Coronary artery (tissue), 2 donors: ENCODE data around the gene WNK1.

Experiments
- DNase-seq: peaks from one replicate; pipeline ENCODE4 v3.0.0-alpha.2; 2017; ENCODE audit warnings: low spot score
- H3K27ac ChIP-seq, 2 donors: fragments of 200-600 bp; sonication (generic); one replicate each; pipeline ENCODE4 v1.5.1; 2016 to 2019
- H3K4me3 ChIP-seq: fragments of 200-600 bp; sonication (generic); 2 replicates; pipeline ENCODE4 v1.5.1; 2016; ENCODE audit warnings: mild to moderate bottlenecking, moderate library complexity
- TF ChIP-seq, protein P1 (sequence below): fragments of 200-600 bp; sonication (generic); IDR thresholded peaks from one replicate; pipeline ENCODE4 v1.5.1; 2019; ENCODE audit warnings: antibody characterized with exemption

WNK1 gene

DNA sequence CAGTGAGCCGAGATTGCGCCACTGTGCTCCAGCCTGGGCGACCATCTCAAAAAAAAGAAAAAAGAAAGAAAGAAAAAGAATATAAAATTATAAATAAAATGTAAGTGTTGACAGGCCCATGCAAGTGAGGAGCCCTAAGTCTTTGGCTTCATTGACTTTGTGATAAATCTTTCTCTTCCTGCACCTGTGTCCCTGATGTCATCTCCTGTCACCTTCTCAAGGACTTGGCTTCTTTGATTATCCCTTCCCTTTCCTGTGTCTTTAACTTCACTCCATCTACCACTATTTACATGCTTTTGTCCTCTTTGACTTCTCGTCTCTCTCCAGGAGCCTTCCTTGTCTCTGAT is 33.6 kb upstream of the WNK1 start:
- TF ChIP-seq, protein P1, sequence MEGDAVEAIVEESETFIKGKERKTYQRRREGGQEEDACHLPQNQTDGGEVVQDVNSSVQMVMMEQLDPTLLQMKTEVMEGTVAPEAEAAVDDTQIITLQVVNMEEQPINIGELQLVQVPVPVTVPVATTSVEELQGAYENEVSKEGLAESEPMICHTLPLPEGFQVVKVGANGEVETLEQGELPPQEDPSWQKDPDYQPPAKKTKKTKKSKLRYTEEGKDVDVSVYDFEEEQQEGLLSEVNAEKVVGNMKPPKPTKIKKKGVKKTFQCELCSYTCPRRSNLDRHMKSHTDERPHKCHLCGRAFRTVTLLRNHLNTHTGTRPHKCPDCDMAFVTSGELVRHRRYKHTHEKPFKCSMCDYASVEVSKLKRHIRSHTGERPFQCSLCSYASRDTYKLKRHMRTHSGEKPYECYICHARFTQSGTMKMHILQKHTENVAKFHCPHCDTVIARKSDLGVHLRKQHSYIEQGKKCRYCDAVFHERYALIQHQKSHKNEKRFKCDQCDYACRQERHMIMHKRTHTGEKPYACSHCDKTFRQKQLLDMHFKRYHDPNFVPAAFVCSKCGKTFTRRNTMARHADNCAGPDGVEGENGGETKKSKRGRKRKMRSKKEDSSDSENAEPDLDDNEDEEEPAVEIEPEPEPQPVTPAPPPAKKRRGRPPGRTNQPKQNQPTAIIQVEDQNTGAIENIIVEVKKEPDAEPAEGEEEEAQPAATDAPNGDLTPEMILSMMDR = no peak
- Histone ChIP-seq H3K27ac (peak overlapping the region; percentile 30 to 80), H3K4me3 (peak overlapping the region; percentile 46)
- DNase-seq = no peak

DNA sequence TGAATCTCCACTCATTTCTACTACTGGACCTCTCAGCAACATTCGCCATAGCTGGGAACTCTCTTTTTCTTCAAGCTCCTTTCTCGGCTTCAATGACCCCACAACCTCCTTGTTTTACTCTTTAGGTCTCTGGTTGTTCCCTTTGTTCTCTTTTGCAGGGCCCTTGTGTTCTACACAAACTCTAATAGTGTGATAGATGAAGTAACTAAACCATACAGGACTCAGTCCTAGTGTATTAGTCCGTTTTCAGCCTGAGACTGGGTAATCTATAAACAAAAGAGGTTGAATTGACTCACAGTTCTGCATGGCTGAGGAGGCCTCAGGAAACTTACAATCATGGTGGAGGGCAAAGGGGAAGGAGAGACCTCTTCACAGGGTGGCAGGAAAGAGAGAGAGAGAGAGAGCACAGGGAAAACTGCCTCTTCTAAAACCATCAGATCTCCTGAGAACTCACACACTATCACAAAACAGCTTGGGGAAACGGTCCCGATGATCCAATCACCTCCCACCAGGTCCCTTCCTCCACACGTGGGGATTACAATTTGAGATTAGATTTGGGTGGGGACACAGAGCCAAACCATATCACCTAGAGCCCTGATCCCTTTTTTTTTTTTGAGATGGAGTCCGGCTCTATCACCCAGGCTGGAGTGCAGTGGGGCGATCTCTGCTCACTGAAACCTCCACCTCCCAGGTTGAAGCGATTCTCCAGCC is 32.0 kb upstream of the WNK1 start:
- H3K27ac ChIP-seq = no peak overlapping the region
- no peak overlapping the region for H3K4me3 ChIP-seq
- TF ChIP-seq, protein P1 = no peak
- DNase-seq = no peak

DNA sequence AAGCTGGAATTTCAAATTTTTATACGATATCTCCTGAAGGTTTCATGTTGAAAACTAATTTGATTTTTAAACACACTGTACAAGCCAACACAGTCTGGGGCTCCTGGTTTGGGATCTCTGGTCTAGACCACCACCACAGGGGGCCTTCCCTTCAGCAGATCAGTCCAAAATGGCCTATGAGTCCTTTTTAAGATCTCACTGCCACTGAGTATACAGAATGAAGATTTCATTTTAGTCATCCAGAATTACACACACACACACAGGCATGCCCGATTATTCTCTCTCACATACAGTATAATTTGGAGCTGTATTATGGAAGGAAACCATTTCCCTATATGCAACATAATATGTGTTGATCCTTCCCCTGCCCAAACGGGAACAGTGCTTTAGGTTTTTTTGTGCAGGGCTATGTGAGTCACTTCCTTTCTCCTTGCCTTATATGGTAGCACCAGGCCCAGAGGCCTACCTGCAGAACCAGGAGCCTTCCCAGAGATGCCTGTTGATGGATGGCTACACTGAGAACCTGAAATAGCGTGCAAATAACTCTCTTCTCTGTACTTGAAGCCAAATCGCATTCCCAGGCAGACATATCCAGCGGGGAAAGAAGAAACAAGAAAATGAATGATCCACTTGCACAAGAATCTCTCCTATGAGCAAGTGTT is 28.1 kb upstream of the WNK1 start:
- no peak overlapping the region for H3K27ac ChIP-seq
- TF ChIP-seq, protein P1 = no peak
- no peak for DNase-seq
- no peak overlapping the region for H3K4me3 ChIP-seq

DNA sequence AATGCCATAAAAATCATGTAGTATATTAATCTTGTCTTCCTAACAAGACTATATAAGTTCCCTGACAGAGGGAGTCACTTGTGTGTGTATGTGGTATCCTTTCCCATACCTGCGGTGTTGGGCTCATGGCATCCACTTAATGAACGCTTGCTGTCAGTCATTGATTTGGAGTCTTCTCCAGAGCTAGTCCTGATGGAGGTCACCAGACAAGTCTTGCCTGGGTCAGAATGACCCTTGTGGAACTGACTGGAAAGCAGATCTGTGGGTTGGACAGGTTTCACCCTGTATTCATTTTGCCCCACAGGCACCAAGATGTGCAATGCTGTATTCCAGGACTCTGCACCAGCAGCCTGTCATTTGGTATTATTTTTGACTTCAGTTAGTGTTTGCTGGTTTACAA is 27.3 kb upstream of the WNK1 start:
- Histone ChIP-seq H3K4me3 (no peak overlapping the region), H3K27ac (no peak overlapping the region)
- no peak for DNase-seq
- TF ChIP-seq, protein P1 = no peak

DNA sequence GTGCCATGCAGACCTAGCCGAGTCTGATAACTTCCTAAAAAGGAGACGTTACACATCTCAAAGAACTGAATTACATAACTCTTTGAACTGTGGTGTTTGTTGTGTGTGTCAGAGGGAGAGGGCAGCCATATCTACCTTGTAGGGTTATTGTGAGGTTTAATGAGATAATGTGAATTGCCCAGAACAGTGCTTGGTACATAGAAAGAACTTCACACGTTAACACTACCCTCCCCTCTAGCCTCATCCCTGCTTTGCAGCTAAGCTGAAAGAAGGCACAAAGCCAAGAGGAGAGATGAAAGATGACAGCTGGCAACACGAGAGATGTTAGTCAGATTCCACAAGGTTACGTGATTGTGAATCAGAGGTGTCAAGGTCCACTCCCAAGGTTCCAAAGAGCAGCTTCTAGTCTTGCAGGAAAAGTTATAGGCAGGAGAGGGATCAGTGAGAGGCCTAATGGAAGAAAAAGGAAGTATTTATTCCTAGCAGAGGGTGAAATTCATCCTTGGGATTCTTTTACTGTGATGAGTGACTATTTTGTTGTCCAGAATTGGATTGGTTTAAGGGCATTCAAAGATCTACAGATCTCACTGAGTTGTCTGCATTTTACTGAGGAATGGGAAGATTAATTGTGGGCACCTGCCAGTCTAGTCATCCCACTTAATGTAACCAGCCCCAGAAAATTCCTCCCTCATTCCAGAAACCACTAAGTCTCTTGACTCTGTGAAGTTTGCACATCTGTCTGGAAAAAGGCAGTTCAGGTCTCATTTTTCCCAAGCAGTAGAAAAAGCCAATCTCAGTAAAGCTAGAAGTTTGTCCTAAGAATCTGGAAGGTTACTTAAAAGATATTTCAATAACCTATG is 25.9 kb upstream of the WNK1 start:
- TF ChIP-seq, protein P1 = no peak
- Histone ChIP-seq H3K4me3 (no peak overlapping the region), H3K27ac (no peak overlapping the region)
- no peak for DNase-seq

DNA sequence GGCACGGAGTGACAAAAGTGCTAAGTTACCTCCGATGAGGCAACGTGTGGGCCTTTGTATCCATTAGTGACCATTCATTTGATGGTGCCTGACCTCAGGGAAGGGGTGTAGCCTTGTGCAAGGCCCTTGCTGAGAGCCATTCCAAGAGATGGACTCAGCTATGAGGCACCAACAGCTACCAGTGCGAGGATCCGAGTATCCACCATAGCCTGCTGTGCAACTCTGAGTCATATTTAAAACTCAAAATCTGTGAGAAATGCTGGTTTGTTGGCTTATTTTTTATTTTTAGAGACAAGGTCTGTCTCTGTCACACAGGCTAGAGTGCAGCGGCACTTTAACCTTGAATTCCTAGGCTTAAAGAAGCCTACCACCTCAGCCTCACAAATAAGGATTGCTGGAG is 25.1 kb upstream of the WNK1 start:
- no peak overlapping the region for H3K4me3 ChIP-seq
- DNase-seq = no peak
- TF ChIP-seq, protein P1 = no peak
- H3K27ac ChIP-seq = no peak overlapping the region
